ENCODE results near the gene CCT7. TPM values are rescaled to one million over a fixed set of nuclear protein-coding genes. Genes with fewer than 3 reads are reported as not detected.

CCT7 gene
- total RNA-seq, 1 experiment from 2014 or later: 637 TPM

- Histone ChIP-seq H3K9me2 (ENCODE audit: insufficient read depth) (no peaks in the 10 kb centered on the region), H3K4me1 (ENCODE audit: control insufficient read depth in 1 of 2, insufficient read depth in 2 of 2, low read length in 2 of 2) (peaks cover 10 to 17% of the 10 kb centered on the region in 2 experiments; a peak in 3 of 4 replicates), H3K9ac (ENCODE audit: low read length) (no peak overlapping the region), H3K27ac (ENCODE audit: low read depth, low read length) (no peak overlapping the region), H3K79me2 (ENCODE audit: insufficient read depth, low read length) (no peaks in the 10 kb centered on the region), H3K9me3 (ENCODE audit: control insufficient read depth in 1 of 2, insufficient read depth in 1 of 2, low read depth in 1 of 2, low read length in 2 of 2) (no peaks in the 10 kb centered on the region), H3K4me2 (ENCODE audit: low read length) (no peak overlapping the region), H3K4me3 (replicated peaks in 1 of 2; ENCODE audit: low read depth in 1 of 2, low read length in 2 of 2) (no peak overlapping the region), H4K20me1 (ENCODE audit: insufficient read depth) (no peaks in the 10 kb centered on the region), H3K27me3 (ENCODE audit: insufficient read depth, low read length) (peaks cover 17% of the 10 kb centered on the region; the same call in 1 of the 2 replicates), H2AFZ (ENCODE audit: low read depth, low read length, poor library complexity, severe bottlenecking) (no peak overlapping the region), H3K36me3 (ENCODE audit: control insufficient read depth in 1 of 2, insufficient read depth in 2 of 2, low read length in 2 of 2) (no peaks in the 10 kb centered on the region)
- no TSS peak for BruUV-seq (replicated peaks)
- DNase-seq (ENCODE audit: low read depth, low spot score) (no peak), ATAC-seq (no peak)
- POLR2A ChIA-PET: no interaction called here
- CTCF ChIA-PET: no interaction called here
- TF ChIP-seq POLR2AphosphoS5 (IDR thresholded peaks at IDR 0.05; ENCODE audit: low read depth, low read length) (no peak), TCF7L2 (IDR thresholded peaks at IDR 0.05; ENCODE audit: borderline replicate concordance, extremely low read depth, insufficient read depth, insufficient read length) (no peak), ELF1 (IDR thresholded peaks at IDR 0.05; ENCODE audit: borderline replicate concordance, low read depth) (no peak), CTCF (IDR thresholded peaks at IDR 0.05 in 2 of 3, conservative IDR thresholded peaks at IDR 0.05 in 1 of 3; ENCODE audit: borderline replicate concordance in 1 of 3, insufficient read depth in 1 of 3, low read depth in 2 of 3, low read length in 2 of 3) (no peak), RAD21 (IDR thresholded peaks at IDR 0.05; ENCODE audit: low read depth) (no peak), CEBPB (IDR thresholded peaks at IDR 0.05; ENCODE audit: low read depth) (no peak), YY1 (IDR thresholded peaks at IDR 0.05; ENCODE audit: extremely low read depth, insufficient replicate concordance, low read depth, low read length) (no peak), ZBTB33 (IDR thresholded peaks at IDR 0.05; ENCODE audit: extremely low read depth, insufficient replicate concordance, low read length) (no peak), SP1 (IDR thresholded peaks at IDR 0.05; ENCODE audit: low read depth) (no peak), ATF3 (IDR thresholded peaks at IDR 0.05) (no peak), JUND (IDR thresholded peaks at IDR 0.05) (no peak), REST (IDR thresholded peaks at IDR 0.05; ENCODE audit: low read depth) (no peak), SIN3A (IDR thresholded peaks at IDR 0.05; ENCODE audit: low read depth) (no peak)
- RAD21 ChIA-PET (ENCODE audit: low non-redundant PET in 1 of 2, low total read pairs in 2 of 2, uncharacterized antibody in 2 of 2, unreplicated experiment in 2 of 2): no interaction called here
- intact Hi-C loops (cut with micrococcal nuclease): no loop called here
These were observed 63.5 kb downstream of the CCT7 start for GRCh38 chr2:73297586-73297985.

Data from HCT116 (cell line).